Rectal smooth muscle tissue (tissue), 1 donor: Measurements from ENCODE around the gene FOXP1.

Experiments
- H3K27ac ChIP-seq: one replicate; pipeline ENCODE4 v1.7.0; 2013; ENCODE audit warnings: low read depth, low read length, inconsistent platforms
- H3K27me3 ChIP-seq: one replicate; pipeline ENCODE4 v1.7.0; 2013; ENCODE audit warnings: low read length; ENCODE audit not compliant: control insufficient read depth, insufficient read depth
- H3K36me3 ChIP-seq: one replicate; pipeline ENCODE4 v1.7.0; 2013; ENCODE audit warnings: low read length; ENCODE audit not compliant: control insufficient read depth, insufficient read depth
- H3K4me1 ChIP-seq: one replicate; pipeline ENCODE4 v1.7.0; 2013; ENCODE audit warnings: low read length; ENCODE audit not compliant: control insufficient read depth, insufficient read depth
- H3K4me3 ChIP-seq: one replicate; pipeline ENCODE4 v1.7.0; 2013; ENCODE audit warnings: low read length
- H3K9ac ChIP-seq: one replicate; pipeline ENCODE4 v1.7.0; 2013; ENCODE audit warnings: low read length

FOXP1 gene

DNA sequence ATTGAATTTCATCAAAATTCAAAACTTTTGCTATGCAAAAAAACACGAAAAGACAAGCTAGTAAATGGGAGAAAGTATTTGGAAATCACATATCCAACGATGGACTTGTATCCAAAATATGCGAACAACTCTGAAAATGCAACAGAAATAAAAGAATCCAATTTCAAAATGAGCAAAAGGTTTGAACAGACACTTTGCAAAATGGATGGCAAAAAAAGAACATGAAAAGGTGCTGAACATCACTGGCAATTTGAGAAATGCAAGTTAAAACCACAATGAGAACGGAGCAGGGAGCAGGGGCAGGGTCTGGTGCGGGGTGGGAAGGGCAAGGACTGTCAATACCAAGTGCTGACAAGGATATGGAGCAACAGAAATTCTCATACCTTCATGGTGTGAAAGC lies 23.1 kb upstream of the FOXP1 start:
- H3K36me3 ChIP-seq: no peaks in the 10 kb centered on the region
- H3K4me1 ChIP-seq: no peaks in the 10 kb centered on the region
- no peak overlapping the region for H3K27ac ChIP-seq
- no peak overlapping the region for H3K4me3 ChIP-seq
- no peak overlapping the region for H3K9ac ChIP-seq
- H3K27me3 ChIP-seq: no peaks in the 10 kb centered on the region

DNA sequence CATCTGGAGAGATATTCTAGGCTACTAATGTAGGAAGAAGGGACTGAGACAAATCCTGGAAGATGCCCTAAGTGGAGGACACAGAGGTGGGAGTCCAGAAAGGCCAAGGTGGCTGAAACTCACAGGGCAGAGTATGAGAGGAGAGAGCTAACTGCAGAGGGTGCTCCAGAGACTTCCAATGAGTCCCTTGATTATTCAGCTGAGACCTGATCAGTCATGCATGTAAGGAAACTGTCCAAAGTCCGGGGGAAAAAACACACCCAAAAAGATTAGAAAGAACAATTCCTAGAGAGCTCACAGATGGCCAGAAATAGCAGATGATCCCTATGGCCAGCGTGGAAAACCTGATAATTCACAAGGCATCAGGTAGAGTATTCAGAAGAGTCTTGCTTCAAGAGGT lies 18.7 kb upstream of the FOXP1 start:
- Histone ChIP-seq H3K4me3 (no peak overlapping the region), H3K27me3 (no peaks in the 10 kb centered on the region)

DNA sequence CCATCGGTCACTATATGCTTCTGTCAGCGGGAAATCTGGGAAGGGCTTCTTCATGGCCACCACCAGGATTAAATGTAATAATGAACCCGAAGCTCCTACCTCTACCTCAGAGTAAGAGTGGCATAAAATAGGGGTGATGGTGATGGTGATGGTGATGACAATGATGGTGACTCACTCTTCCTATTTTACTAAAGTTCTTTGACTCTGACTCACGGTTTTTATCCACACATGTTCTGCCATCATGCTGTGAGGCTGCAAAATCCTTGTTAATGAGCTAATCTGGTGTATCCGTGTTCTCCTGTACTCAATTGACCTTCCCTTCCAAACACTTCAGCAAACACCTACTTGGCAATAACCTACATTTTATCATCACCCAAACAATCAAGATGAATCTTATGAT lies 18.3 kb upstream of the FOXP1 start:
- H3K4me3 ChIP-seq: no peak overlapping the region

More for the DNA sequence above, 18.7 kb upstream of the FOXP1 start:
- Histone ChIP-seq H3K36me3 (no peaks in the 10 kb centered on the region), H3K27ac (no peak overlapping the region), H3K4me1 (no peaks in the 10 kb centered on the region), H3K9ac (no peak overlapping the region)

DNA sequence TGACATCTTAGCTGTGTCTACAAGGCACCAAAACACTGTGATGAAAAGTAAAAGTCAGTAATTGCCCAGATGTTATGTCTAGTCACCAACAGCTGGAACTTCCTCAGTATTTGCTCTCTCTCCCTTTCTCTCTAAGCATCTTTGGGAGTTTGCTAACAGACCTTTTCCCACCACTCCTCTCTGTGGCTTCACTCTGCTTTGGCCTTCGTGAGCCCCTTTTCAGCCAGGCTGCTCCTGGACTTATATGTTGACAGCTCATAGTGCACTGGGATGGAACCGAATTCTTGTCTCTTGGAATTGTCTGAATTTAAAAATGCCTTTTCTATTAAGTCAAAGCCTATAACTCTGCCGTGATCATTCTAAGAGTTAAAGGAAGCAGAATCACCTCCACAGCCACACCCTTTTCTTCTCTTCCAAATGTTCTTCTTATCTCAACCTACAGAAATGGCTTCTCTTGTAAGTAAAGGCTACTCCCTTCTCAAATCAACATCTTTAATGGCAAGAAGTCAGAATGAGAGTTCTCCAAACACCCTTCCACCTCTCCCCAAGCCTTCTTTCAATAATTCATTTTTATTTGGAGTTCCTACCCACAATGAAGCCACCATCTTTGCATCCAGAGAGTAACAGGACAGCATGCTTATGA lies 17.2 kb upstream of the FOXP1 start:
- Histone ChIP-seq H3K9ac (no peak overlapping the region), H3K27me3 (no peaks in the 10 kb centered on the region), H3K4me3 (no peak overlapping the region), H3K27ac (no peak overlapping the region), H3K4me1 (no peaks in the 10 kb centered on the region), H3K36me3 (no peaks in the 10 kb centered on the region)

More for the DNA sequence above, 18.3 kb upstream of the FOXP1 start:
- Histone ChIP-seq H3K27me3 (no peaks in the 10 kb centered on the region), H3K36me3 (no peaks in the 10 kb centered on the region), H3K9ac (no peak overlapping the region), H3K4me1 (no peaks in the 10 kb centered on the region), H3K27ac (no peak overlapping the region)

DNA sequence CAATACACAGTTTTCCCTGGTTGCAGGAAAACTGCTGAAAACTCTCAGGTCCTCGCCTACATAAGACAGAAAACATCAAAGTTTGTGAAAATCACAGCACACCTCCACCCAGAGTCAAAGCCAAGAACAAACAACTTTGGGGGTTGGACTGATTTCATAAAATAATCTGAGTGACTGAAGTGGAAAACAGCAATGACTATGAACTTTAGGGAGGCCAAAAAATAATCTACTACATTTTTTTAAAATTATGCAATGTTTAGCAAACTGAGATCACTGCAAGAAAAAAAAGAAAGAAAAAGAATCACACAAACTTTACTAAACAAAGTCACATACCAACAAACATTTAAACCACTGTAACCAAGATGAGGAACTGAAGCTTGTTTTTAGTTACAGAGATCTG lies 15.9 kb upstream of the FOXP1 start:
- no peaks in the 10 kb centered on the region for H3K27me3 ChIP-seq
- H3K36me3 ChIP-seq: no peaks in the 10 kb centered on the region
- no peaks in the 10 kb centered on the region for H3K4me1 ChIP-seq
- no peak overlapping the region for H3K9ac ChIP-seq
- no peak overlapping the region for H3K27ac ChIP-seq
- no peak overlapping the region for H3K4me3 ChIP-seq

DNA sequence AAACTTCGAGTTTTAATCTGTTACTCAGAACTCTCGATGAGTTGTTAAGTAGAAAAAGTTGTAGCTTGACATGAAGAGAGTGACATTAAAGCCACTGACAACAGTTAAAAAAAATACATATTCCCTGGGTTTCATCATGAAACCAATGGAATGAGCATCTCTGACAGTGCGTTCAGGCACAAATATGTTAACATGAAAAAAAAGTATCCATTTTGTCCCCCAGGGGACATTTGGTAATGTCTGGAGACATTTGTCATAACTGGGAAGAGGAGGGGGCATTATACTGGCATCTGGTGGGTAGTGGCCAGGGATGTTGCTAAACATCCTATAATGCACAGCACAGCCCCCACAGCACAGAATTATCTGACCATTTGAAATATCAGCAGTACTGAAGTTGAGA lies 14.8 kb upstream of the FOXP1 start:
- H3K36me3 ChIP-seq: no peaks in the 10 kb centered on the region
- no peaks in the 10 kb centered on the region for H3K4me1 ChIP-seq
- H3K27ac ChIP-seq: no peak overlapping the region
- H3K4me3 ChIP-seq: no peak overlapping the region
- no peaks in the 10 kb centered on the region for H3K27me3 ChIP-seq
- no peak overlapping the region for H3K9ac ChIP-seq

DNA sequence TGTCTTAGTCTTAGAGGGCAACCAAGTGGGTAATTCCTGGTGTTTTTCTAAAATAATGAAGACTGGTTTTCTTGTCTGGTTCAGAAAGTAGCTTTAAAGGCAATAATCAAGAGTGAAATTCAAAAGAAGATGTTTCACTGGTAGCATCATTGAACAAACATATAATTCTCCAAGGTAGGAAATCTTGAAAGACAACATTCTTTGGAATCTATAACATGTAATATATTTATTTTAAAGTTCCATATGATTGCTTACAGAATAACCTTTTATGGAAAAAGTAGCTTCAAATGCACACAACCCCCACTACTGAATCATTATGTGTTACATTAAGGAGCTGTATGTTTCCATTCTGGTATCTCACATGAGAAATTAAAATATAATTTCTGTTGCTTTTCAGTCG lies 13.8 kb upstream of the FOXP1 start:
- no peak overlapping the region for H3K9ac ChIP-seq
- no peaks in the 10 kb centered on the region for H3K36me3 ChIP-seq
- H3K4me1 ChIP-seq: peaks cover 5% of the 10 kb centered on the region
- H3K27me3 ChIP-seq: no peaks in the 10 kb centered on the region
- H3K4me3 ChIP-seq: no peak overlapping the region
- no peak overlapping the region for H3K27ac ChIP-seq

DNA sequence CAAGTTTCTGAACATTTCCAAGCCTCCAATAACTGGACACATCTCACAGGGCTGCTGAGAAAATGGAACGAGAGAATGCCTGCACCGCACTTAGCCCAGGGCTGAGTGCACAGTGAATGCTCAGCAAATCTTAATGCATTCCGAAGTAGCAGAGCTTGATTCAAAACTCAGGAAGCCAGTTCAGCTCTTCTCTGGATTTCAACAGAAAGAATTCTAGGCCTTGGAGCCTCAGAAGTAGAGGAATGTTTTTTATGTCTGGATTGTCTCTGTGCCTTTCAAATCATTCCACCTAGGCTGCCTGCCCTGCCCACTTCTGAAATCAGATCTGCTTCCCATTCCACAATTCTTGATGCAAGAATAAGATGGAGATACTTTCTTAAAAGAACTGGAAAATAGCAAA lies 9.6 kb upstream of the FOXP1 start:
- Histone ChIP-seq H3K4me1 (peaks cover 5% of the 10 kb centered on the region), H3K36me3 (no peaks in the 10 kb centered on the region), H3K27me3 (no peaks in the 10 kb centered on the region), H3K9ac (no peak overlapping the region), H3K27ac (no peak overlapping the region), H3K4me3 (no peak overlapping the region)

DNA sequence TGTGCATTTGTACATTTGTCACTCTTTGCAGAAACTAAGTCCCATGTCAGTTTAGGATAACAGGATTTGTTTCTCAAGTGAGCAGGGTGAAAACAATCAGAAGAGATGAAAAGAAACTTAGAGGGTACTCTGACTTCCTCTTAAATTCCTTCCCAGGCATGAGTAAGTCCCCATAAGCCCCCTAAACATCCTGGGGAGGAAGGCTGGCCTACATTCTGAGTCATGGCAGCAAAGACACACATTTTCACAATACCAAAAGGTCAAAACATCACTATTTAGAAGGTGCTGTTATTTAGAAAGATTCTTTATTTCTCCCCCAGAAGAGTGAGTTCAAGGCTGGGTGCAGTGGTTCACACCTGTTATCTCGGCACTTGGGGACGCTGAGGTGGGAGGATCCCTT lies 7.6 kb upstream of the FOXP1 start:
- Histone ChIP-seq H3K27me3 (no peaks in the 10 kb centered on the region), H3K9ac (no peak overlapping the region), H3K4me3 (no peak overlapping the region), H3K36me3 (no peaks in the 10 kb centered on the region), H3K27ac (no peak overlapping the region), H3K4me1 (peaks cover 7% of the 10 kb centered on the region)

DNA sequence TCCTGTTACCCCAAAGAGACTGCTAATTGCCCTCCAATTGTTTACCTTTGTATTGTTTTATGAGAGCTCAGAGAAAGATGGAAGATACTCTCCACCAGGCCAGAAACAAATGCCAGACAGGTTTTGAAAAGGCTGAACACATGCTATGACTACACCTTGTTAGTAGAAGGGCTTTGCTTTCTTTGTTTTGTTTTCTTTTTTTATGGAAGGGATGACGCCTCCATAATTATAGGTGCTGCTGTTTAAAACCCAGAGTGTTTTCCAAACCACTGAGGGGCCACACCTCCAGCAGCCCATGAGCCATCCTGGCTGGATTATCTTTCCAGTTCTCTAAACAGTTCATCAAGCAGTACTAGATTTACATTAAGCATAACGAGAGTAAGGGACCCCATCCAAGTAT lies 5.6 kb upstream of the FOXP1 start:
- no peak overlapping the region for H3K27ac ChIP-seq
- H3K9ac ChIP-seq: no peak overlapping the region
- H3K36me3 ChIP-seq: no peaks in the 10 kb centered on the region
- no peak overlapping the region for H3K4me3 ChIP-seq
- H3K27me3 ChIP-seq: no peaks in the 10 kb centered on the region
- H3K4me1 ChIP-seq: peaks cover 12% of the 10 kb centered on the region

DNA sequence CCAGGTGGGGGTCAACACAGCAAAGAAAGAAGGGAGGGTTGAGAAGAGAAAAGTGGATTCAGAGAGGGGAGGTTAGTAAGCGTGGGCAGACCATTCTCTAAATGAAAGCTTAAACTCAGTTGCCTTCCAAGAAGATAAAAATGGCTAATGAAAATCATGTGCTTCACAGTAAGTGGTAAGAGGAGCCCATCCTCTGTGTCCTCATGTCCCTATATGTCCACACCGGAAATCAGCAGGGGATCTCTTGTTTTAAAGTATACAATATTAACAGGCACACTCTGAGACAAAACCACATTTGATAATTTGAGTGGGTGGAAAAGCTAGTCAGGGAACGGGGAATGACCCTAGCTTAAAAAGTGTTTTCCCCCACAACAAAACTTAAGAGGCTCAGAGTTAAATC lies 4.4 kb upstream of the FOXP1 start:
- Histone ChIP-seq H3K4me1 (peaks cover 10% of the 10 kb centered on the region), H3K36me3 (no peaks in the 10 kb centered on the region), H3K27me3 (no peaks in the 10 kb centered on the region), H3K27ac (no peak overlapping the region), H3K9ac (no peak overlapping the region), H3K4me3 (no peak overlapping the region)

DNA sequence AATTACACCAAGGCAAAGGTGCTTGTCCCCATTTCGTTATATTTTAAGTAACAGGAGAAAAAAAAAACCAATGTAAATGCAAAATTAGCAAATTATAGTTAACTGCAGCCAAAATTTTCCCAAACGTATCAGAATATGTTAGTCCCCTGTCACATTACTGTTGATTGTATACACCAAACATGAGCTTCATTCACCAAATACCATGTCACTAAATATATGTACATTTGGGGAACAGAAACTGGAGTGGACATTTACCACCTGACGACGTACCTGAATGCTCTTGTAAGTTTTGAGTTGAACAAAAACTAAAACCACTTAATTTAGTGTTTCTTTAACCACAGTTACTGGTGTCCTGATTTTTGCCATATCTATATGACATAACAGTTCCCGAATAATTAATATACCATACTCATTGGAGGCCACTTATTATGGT lies 3.3 kb upstream of the FOXP1 start:
- Histone ChIP-seq H3K27ac (no peak overlapping the region), H3K36me3 (no peaks in the 10 kb centered on the region), H3K27me3 (no peaks in the 10 kb centered on the region), H3K9ac (no peak overlapping the region), H3K4me3 (no peak overlapping the region), H3K4me1 (peaks cover 7% of the 10 kb centered on the region)
